CD4-positive, alpha-beta T cell treated with Interleukin-15 for 1 hour (primary cell): ENCODE data around the gene MYOZ3.

Experiments used
- DNase-seq: peaks from one replicate; pipeline ENCODE4 v3.0.0-alpha.2; 2020

MYOZ3 gene

GRCh38 chr5:150703762-150704161, 42.7 kb downstream of the MYOZ3 start:
- DNase-seq = no peak

- no peak for DNase-seq
Measured at GRCh38 chr5:150706776-150707390, 45.8 kb downstream of the MYOZ3 start.

- no peak for DNase-seq
Measured at GRCh38 chr5:150710165-150710564, 49.1 kb downstream of the MYOZ3 start.

GRCh38 chr5:150723845-150724244, 62.8 kb downstream of the MYOZ3 start:
- no peak for DNase-seq
